Erythroblast (primary cell): Measurements from ENCODE around the gene BMPR2.

Experiments used
- GATA1 ChIP-seq: IDR thresholded peaks from 2 replicates; pipeline ENCODE4 v1.6.1; 2011; ENCODE audit warnings: low read depth, mild to moderate bottlenecking, control low read depth, low read length, moderate library complexity
- POLR2A ChIP-seq: IDR thresholded peaks from 2 replicates; pipeline ENCODE4 v1.6.1; 2011; ENCODE audit warnings: mild to moderate bottlenecking, low read length

GRCh38 chr2:202454536-202454935 lies 78.4 kb downstream of the BMPR2 start:
- TF ChIP-seq POLR2A: no peak
- TF ChIP-seq GATA1: no peak
